SK-N-SH treated with all-trans-retinoic acid at 6 μM for 48 hours (cell line): Measurements from ENCODE around the gene LHFPL2.

ENCODE experiments used
- ARNTL ChIP-seq: fragments of 450-650 bp; formaldehyde crosslinking; IDR thresholded peaks from 2 replicates; pipeline ENCODE4 v1.5.0; 2020; ENCODE audit warnings: low read depth, mild to moderate bottlenecking, moderate library complexity, borderline replicate concordance
- GLIS3 ChIP-seq: fragments of 250-450 bp; sonication (Bioruptor Pico); IDR thresholded peaks from 2 replicates; pipeline ENCODE4 v1.5.0; 2020; ENCODE audit warnings: mild to moderate bottlenecking, moderate library complexity
- PATZ1 ChIP-seq: fragments of 250-450 bp; sonication (Bioruptor Pico); IDR thresholded peaks from 2 replicates; pipeline ENCODE4 v1.8.0; 2020; ENCODE audit warnings: mild to moderate bottlenecking, moderate library complexity, borderline replicate concordance
- PPARA ChIP-seq: fragments of 250-450 bp; sonication (Bioruptor Pico); IDR thresholded peaks from 2 replicates; pipeline ENCODE4 v1.5.0; 2020; ENCODE audit warnings: mild to moderate bottlenecking, borderline replicate concordance
- SNAI2 ChIP-seq: fragments of 250-450 bp; sonication (Bioruptor Pico); IDR thresholded peaks from 2 replicates; pipeline ENCODE4 v1.5.0; 2020; ENCODE audit warnings: mild to moderate bottlenecking, moderate library complexity
- TSHZ2 ChIP-seq: fragments of 250-450 bp; sonication (Bioruptor Pico); IDR thresholded peaks from 2 replicates; pipeline ENCODE4 v1.5.0; 2020; ENCODE audit warnings: mild to moderate bottlenecking, moderate library complexity
- ZFP3 ChIP-seq: fragments of 250-450 bp; sonication (Bioruptor Pico); IDR thresholded peaks from 2 replicates; pipeline ENCODE4 v1.5.0; 2020; ENCODE audit warnings: mild to moderate bottlenecking, moderate library complexity
- ZFP30 ChIP-seq: fragments of 450-650 bp; formaldehyde crosslinking; IDR thresholded peaks from 2 replicates; pipeline ENCODE4 v1.5.0; 2022; ENCODE audit warnings: mild to moderate bottlenecking, moderate library complexity
- ZNF8 ChIP-seq: fragments of 450-650 bp; formaldehyde crosslinking; IDR thresholded peaks from 2 replicates; pipeline ENCODE4 v1.5.0; 2020; ENCODE audit warnings: mild to moderate bottlenecking, moderate library complexity

GRCh38 chr5:78626009-78626571, 22.5 kb downstream of the LHFPL2 start:
- no peak for TF ChIP-seq ARNTL (CRISPR knock-in tag)
- no peak for TF ChIP-seq GLIS3 (CRISPR knock-in tag)
- TF ChIP-seq TSHZ2 (CRISPR knock-in tag): no peak
- TF ChIP-seq ZFP30 (CRISPR knock-in tag): no peak
- no peak for TF ChIP-seq PPARA (CRISPR knock-in tag)
- no peak for TF ChIP-seq ZFP3 (CRISPR knock-in tag)
- no peak for TF ChIP-seq SNAI2 (CRISPR knock-in tag)
- TF ChIP-seq ZNF8 (CRISPR knock-in tag): no peak
- no peak for TF ChIP-seq PATZ1 (CRISPR knock-in tag)
